Parathyroid adenoma (tissue), 2 donors: ENCODE data around the gene ENOX2.

ENCODE experiments used
- H2AFZ ChIP-seq: fragments of 300-600 bp; sonication (generic); one replicate; pipeline ENCODE4 v1.7.0; 2017; ENCODE audit warnings: antibody characterized with exemption, mild to moderate bottlenecking
- H3K27ac ChIP-seq: fragments of 300-600 bp; sonication (generic); one replicate; pipeline ENCODE4 v1.7.0; 2017
- H3K27me3 ChIP-seq: fragments of 300-600 bp; sonication (generic); one replicate; pipeline ENCODE4 v1.7.0; 2017; ENCODE audit warnings: low read length; ENCODE audit not compliant: control insufficient read depth, insufficient read depth
- H3K36me3 ChIP-seq: fragments of 300-600 bp; sonication (generic); one replicate; pipeline ENCODE4 v1.7.0; 2017; ENCODE audit warnings: low read length; ENCODE audit not compliant: control insufficient read depth, insufficient read depth
- H3K4me1 ChIP-seq: fragments of 300-600 bp; sonication (generic); one replicate; pipeline ENCODE4 v1.7.0; 2017; ENCODE audit warnings: control low read depth
- H3K4me2 ChIP-seq: fragments of 300-600 bp; sonication (generic); one replicate; pipeline ENCODE4 v1.7.0; 2017; ENCODE audit warnings: low read length
- H3K4me3 ChIP-seq: fragments of 300-600 bp; sonication (generic); one replicate; pipeline ENCODE4 v1.7.0; 2017; ENCODE audit warnings: low read depth, low read length
- H3K79me2 ChIP-seq: fragments of 300-600 bp; sonication (generic); one replicate; pipeline ENCODE4 v1.7.0; 2017; ENCODE audit warnings: control low read depth
- H3K9ac ChIP-seq: fragments of 300-600 bp; sonication (generic); one replicate; pipeline ENCODE4 v1.7.0; 2017; ENCODE audit warnings: mild to moderate bottlenecking
- H3K9me3 ChIP-seq: fragments of 300-600 bp; sonication (generic); one replicate; pipeline ENCODE4 v1.7.0; 2017; ENCODE audit warnings: low read length; ENCODE audit not compliant: control insufficient read depth
- CTCF ChIP-seq: fragments of 300-600 bp; sonication (generic); IDR thresholded peaks from one replicate; pipeline ENCODE4 v1.7.0; 2017; ENCODE audit warnings: antibody characterized with exemption, mild to moderate bottlenecking
- donor health status: primary hyperparathyroidism.

The ENOX2 gene

GRCh38 chrX:130876226-130876625 is 26.8 kb downstream of the ENOX2 start:
- Histone ChIP-seq H3K4me3 (no peak overlapping the region), H3K27me3 (no peaks in the 10 kb centered on the region), H3K36me3 (no peaks in the 10 kb centered on the region), H3K4me1 (no peaks in the 10 kb centered on the region), H3K4me2 (no peak overlapping the region), H3K9ac (no peak overlapping the region), H3K9me3 (no peaks in the 10 kb centered on the region), H3K27ac (no peak overlapping the region), H3K79me2 (peaks cover 4% of the 10 kb centered on the region), H2AFZ (no peak overlapping the region)
- TF ChIP-seq CTCF, result no peak

- Histone ChIP-seq H3K4me2 (no peak overlapping the region), H2AFZ (no peak overlapping the region), H3K4me1 (no peaks in the 10 kb centered on the region), H3K4me3 (no peak overlapping the region), H3K36me3 (no peaks in the 10 kb centered on the region), H3K27me3 (no peaks in the 10 kb centered on the region), H3K27ac (no peak overlapping the region), H3K9ac (no peak overlapping the region), H3K9me3 (no peaks in the 10 kb centered on the region), H3K79me2 (peaks cover 4% of the 10 kb centered on the region)
- no peak for TF ChIP-seq CTCF
These were observed 28.3 kb downstream of the ENOX2 start for GRCh38 chrX:130874751-130875150.

- no peaks in the 10 kb centered on the region for H3K27me3 ChIP-seq
- H3K4me1 ChIP-seq, result no peaks in the 10 kb centered on the region
- no peaks in the 10 kb centered on the region for H3K9me3 ChIP-seq
- no peaks in the 10 kb centered on the region for H3K79me2 ChIP-seq
- no peak overlapping the region for H3K9ac ChIP-seq
- no peak for TF ChIP-seq CTCF
- no peaks in the 10 kb centered on the region for H3K36me3 ChIP-seq
- no peak overlapping the region for H3K4me3 ChIP-seq
- H2AFZ ChIP-seq, result no peak overlapping the region
- H3K4me2 ChIP-seq, result no peak overlapping the region
- no peak overlapping the region for H3K27ac ChIP-seq
These were observed 33.8 kb downstream of the ENOX2 start for GRCh38 chrX:130869239-130869638.

GRCh38 chrX:130861462-130861861 is 41.5 kb downstream of the ENOX2 start:
- no peak for TF ChIP-seq CTCF
- H3K79me2 ChIP-seq, result no peaks in the 10 kb centered on the region
- no peak overlapping the region for H3K4me3 ChIP-seq
- H3K9me3 ChIP-seq, result no peaks in the 10 kb centered on the region
- no peak overlapping the region for H3K27ac ChIP-seq
- no peak overlapping the region for H3K4me2 ChIP-seq
- no peak overlapping the region for H2AFZ ChIP-seq
- H3K36me3 ChIP-seq, result no peaks in the 10 kb centered on the region
- H3K4me1 ChIP-seq, result no peaks in the 10 kb centered on the region
- no peak overlapping the region for H3K9ac ChIP-seq
- no peaks in the 10 kb centered on the region for H3K27me3 ChIP-seq

GRCh38 chrX:130857207-130857606 is 45.8 kb downstream of the ENOX2 start:
- H3K27me3 ChIP-seq, result no peaks in the 10 kb centered on the region
- no peaks in the 10 kb centered on the region for H3K9me3 ChIP-seq
- H3K4me1 ChIP-seq, result no peaks in the 10 kb centered on the region
- H3K9ac ChIP-seq, result no peak overlapping the region
- H3K79me2 ChIP-seq, result no peaks in the 10 kb centered on the region
- no peak for TF ChIP-seq CTCF
- H3K4me2 ChIP-seq, result no peak overlapping the region
- no peaks in the 10 kb centered on the region for H3K36me3 ChIP-seq
- no peak overlapping the region for H3K27ac ChIP-seq
- H3K4me3 ChIP-seq, result no peak overlapping the region
- no peak overlapping the region for H2AFZ ChIP-seq
